ENCODE results near the gene ECPAS. TPM values are rescaled to one million over a fixed set of nuclear protein-coding genes. Genes with fewer than 3 reads are reported as not detected.

Gene ECPAS
- total RNA-seq, 1 experiment from 2014 or later: 122 TPM

DNA sequence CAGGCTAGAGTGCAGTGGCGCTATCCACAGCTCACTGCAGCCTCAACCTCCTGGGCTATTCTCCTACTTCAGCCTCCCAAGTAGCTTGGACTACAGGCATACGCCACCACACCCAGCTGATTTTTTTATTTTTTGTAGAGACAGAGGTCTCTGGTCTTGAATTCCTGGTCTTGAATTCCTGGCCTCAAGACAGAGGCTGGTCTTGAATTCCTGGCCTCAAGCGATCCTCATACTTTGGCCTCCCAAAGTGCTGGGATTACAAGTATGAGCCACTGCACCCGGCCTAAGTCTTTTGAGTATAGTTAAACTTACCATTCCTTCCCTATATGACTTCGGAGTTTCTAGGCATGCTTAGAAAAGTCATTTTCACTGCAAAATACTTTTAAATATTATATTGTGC lies 29.4 kb downstream of the ECPAS start (continued):
- TF ChIP-seq IRF2 (CRISPR knock-in tag; IDR thresholded peaks at IDR 0.05; ENCODE audit: borderline replicate concordance, low read depth): no peak
- no peak for TF ChIP-seq OVOL2 (CRISPR knock-in tag; IDR thresholded peaks at IDR 0.05; ENCODE audit: borderline replicate concordance)
- TF ChIP-seq, protein P1, sequence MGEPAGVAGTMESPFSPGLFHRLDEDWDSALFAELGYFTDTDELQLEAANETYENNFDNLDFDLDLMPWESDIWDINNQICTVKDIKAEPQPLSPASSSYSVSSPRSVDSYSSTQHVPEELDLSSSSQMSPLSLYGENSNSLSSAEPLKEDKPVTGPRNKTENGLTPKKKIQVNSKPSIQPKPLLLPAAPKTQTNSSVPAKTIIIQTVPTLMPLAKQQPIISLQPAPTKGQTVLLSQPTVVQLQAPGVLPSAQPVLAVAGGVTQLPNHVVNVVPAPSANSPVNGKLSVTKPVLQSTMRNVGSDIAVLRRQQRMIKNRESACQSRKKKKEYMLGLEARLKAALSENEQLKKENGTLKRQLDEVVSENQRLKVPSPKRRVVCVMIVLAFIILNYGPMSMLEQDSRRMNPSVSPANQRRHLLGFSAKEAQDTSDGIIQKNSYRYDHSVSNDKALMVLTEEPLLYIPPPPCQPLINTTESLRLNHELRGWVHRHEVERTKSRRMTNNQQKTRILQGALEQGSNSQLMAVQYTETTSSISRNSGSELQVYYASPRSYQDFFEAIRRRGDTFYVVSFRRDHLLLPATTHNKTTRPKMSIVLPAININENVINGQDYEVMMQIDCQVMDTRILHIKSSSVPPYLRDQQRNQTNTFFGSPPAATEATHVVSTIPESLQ (CRISPR knock-in tag; IDR thresholded peaks at IDR 0.05): no peak
- no peak for TF ChIP-seq PRRX2 (CRISPR knock-in tag; IDR thresholded peaks at IDR 0.05)
- TF ChIP-seq ZNF416 (CRISPR knock-in tag; IDR thresholded peaks at IDR 0.05): no peak
- TF ChIP-seq GTF2I (CRISPR knock-in tag; conservative IDR thresholded peaks at IDR 0.05): no peak
- no peak for TF ChIP-seq JAZF1 (CRISPR knock-in tag; IDR thresholded peaks at IDR 0.05)
- TF ChIP-seq ZNF121 (CRISPR knock-in tag; IDR thresholded peaks at IDR 0.05): no peak
- TF ChIP-seq, protein P2, sequence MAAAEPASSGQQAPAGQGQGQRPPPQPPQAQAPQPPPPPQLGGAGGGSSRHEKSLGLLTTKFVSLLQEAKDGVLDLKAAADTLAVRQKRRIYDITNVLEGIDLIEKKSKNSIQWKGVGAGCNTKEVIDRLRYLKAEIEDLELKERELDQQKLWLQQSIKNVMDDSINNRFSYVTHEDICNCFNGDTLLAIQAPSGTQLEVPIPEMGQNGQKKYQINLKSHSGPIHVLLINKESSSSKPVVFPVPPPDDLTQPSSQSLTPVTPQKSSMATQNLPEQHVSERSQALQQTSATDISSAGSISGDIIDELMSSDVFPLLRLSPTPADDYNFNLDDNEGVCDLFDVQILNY (CRISPR knock-in tag; IDR thresholded peaks at IDR 0.05): no peak
- TF ChIP-seq, protein P3, sequence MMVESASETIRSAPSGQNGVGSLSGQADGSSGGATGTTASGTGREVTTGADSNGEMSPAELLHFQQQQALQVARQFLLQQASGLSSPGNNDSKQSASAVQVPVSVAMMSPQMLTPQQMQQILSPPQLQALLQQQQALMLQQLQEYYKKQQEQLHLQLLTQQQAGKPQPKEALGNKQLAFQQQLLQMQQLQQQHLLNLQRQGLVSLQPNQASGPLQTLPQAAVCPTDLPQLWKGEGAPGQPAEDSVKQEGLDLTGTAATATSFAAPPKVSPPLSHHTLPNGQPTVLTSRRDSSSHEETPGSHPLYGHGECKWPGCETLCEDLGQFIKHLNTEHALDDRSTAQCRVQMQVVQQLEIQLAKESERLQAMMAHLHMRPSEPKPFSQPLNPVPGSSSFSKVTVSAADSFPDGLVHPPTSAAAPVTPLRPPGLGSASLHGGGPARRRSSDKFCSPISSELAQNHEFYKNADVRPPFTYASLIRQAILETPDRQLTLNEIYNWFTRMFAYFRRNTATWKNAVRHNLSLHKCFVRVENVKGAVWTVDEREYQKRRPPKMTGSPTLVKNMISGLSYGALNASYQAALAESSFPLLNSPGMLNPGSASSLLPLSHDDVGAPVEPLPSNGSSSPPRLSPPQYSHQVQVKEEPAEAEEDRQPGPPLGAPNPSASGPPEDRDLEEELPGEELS (CRISPR knock-in tag; IDR thresholded peaks at IDR 0.05): no peak

DNA sequence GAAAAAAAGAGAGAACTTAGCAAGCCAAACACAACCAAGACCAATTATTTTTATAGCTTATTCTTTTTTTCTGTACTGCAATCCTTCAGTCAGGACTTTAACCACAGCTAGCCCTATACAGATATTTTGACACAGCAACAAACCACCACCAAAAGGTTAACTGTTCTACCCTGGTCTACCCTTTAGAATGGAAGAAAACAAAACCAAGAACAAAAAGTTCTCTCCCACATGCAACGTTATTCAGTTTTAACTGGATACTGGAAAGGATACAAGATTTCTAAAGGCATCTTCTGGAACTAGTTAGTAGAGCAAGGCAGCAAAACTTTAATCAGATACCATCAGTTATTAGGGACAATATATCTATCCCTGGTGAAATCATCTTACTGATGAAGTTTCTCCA lies 32.6 kb downstream of the ECPAS start:
- peaks cover 31% of the 10 kb centered on the region for H3K4me1 Mint-ChIP-seq
- peaks cover 5% of the 10 kb centered on the region for H3K36me3 Mint-ChIP-seq
- ChIA-PET POLR2A (no interaction called here), CTCF (no interaction called here)
- peaks cover 1% of the 10 kb centered on the region; the same call in 1 of the 2 replicates for H3K9me3 Mint-ChIP-seq
- DNase-seq (ENCODE audit: low spot score): no peak
- no peak overlapping the region for H3K4me3 Mint-ChIP-seq
- no peaks in the 10 kb centered on the region for H3K27me3 Mint-ChIP-seq (ENCODE audit: low read depth)
- no peak for TF ChIP-seq CREM (CRISPR knock-in tag; IDR thresholded peaks at IDR 0.05)
- TF ChIP-seq, protein P4, sequence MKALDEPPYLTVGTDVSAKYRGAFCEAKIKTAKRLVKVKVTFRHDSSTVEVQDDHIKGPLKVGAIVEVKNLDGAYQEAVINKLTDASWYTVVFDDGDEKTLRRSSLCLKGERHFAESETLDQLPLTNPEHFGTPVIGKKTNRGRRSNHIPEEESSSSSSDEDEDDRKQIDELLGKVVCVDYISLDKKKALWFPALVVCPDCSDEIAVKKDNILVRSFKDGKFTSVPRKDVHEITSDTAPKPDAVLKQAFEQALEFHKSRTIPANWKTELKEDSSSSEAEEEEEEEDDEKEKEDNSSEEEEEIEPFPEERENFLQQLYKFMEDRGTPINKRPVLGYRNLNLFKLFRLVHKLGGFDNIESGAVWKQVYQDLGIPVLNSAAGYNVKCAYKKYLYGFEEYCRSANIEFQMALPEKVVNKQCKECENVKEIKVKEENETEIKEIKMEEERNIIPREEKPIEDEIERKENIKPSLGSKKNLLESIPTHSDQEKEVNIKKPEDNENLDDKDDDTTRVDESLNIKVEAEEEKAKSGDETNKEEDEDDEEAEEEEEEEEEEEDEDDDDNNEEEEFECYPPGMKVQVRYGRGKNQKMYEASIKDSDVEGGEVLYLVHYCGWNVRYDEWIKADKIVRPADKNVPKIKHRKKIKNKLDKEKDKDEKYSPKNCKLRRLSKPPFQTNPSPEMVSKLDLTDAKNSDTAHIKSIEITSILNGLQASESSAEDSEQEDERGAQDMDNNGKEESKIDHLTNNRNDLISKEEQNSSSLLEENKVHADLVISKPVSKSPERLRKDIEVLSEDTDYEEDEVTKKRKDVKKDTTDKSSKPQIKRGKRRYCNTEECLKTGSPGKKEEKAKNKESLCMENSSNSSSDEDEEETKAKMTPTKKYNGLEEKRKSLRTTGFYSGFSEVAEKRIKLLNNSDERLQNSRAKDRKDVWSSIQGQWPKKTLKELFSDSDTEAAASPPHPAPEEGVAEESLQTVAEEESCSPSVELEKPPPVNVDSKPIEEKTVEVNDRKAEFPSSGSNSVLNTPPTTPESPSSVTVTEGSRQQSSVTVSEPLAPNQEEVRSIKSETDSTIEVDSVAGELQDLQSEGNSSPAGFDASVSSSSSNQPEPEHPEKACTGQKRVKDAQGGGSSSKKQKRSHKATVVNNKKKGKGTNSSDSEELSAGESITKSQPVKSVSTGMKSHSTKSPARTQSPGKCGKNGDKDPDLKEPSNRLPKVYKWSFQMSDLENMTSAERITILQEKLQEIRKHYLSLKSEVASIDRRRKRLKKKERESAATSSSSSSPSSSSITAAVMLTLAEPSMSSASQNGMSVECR (CRISPR knock-in tag; IDR thresholded peaks at IDR 0.05; ENCODE audit: borderline replicate concordance): no peak
- TF ChIP-seq, protein P5, sequence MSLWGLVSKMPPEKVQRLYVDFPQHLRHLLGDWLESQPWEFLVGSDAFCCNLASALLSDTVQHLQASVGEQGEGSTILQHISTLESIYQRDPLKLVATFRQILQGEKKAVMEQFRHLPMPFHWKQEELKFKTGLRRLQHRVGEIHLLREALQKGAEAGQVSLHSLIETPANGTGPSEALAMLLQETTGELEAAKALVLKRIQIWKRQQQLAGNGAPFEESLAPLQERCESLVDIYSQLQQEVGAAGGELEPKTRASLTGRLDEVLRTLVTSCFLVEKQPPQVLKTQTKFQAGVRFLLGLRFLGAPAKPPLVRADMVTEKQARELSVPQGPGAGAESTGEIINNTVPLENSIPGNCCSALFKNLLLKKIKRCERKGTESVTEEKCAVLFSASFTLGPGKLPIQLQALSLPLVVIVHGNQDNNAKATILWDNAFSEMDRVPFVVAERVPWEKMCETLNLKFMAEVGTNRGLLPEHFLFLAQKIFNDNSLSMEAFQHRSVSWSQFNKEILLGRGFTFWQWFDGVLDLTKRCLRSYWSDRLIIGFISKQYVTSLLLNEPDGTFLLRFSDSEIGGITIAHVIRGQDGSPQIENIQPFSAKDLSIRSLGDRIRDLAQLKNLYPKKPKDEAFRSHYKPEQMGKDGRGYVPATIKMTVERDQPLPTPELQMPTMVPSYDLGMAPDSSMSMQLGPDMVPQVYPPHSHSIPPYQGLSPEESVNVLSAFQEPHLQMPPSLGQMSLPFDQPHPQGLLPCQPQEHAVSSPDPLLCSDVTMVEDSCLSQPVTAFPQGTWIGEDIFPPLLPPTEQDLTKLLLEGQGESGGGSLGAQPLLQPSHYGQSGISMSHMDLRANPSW (CRISPR knock-in tag; conservative IDR thresholded peaks at IDR 0.05; ENCODE audit: low read depth): no peak
- no peak for ATAC-seq
- peak overlapping the region; percentile 18; the same call in 1 of the 2 replicates for H3K27ac Mint-ChIP-seq

All from WTC11 (cell line).